ENCODE results near the gene SBF2.
"Not testable (repeated sequence)": the region's sequence is repeated elsewhere in the genome, so short reads cannot be mapped to it uniquely, and the experiment has no call there.

Gene SBF2

DNA sequence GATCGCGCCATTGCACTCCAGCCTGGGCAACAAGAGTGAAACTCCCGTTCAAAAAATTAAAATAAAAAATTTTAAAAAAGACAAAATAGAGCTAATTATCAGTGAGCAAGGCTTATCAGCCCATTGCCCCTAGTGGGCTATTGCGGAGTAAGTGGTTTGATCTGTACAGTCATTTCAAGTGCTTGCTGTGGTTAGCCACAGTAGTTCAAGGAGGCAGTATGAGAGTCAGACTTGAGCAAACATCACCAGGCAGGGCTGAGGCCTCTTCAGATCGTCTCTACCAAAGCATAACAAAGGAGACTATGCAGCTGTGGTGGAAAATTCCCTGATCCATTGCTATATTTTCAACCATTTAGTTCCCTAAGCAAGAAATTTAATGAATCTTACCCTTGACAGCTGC is 4.3 kb upstream of the SBF2 start:
- DNase-seq = peak; percentile 57

GRCh38 chr11:10295064-10295901 is 1.3 kb upstream of the SBF2 start:
- no peak for DNase-seq

DNA sequence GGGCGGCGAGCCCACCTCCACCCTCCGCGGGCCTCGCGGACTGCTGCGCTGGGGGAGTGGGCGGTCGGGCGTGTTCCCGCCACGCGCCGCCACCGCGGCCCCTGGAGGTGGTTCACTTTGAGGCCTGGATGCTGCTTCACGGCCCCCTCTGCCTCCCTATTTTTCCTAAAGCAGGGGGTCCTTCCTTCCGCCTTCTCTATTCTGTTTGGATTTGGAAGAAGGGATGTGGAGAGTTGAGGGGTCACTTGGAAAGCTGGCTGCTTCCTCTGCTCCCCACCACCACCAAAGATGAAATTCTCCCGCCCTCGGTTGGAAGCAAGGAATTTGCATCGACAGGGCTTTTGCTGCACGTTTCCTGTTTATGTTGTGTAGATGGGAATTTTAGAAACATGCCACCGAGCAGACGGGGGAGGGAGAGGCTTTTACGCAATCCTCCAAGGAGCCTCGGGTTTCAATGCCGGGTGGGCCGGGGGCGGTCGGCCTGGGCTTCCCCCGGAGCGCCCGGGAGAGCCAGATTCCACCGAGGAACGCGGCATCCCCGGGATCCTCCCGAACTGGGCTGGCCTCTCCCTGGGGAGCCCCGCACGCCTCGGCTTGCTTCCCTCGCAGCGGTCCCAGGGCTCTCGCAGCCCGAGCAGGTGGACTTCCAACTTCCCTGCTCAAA is 403 bp upstream of the SBF2 start:
- no peak for DNase-seq

- DNase-seq = no peak
These were observed 2.0 kb downstream of the SBF2 start for GRCh38 chr11:10291801-10292638.

DNA sequence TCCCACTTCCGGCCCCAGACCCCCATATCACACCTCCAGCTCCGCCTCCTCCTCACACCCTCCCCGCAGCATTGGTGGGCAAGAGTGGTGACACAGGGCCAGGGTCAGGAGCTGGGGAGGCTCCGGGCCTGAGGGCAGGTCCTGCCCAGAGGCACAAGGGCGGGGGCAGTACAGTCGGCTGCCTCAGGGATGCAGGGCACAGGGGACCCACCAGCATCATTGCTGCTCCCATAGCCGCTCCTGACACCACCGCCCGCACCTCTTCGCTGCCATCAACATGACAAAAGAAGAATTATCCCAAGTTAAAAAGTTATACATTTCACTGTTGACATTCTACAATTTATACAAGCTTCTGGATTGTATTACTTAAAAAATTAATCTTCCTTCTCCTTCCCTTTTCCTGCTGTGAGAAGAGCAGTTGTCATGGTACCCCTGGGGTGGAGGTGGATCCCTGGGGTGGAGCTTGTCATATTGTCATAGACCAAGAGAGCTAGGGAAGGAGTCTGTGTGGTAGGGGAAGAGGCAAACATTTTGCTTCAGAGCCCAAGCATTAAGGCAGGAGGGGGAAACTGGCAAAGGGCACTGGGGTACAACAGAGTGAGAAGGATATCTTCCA is 4.1 kb downstream of the SBF2 start:
- DNase-seq = no peak

- no peak for DNase-seq
These were observed 4.9 kb downstream of the SBF2 start for GRCh38 chr11:10288881-10289764.

- no peak for DNase-seq
These were observed 6.0 kb downstream of the SBF2 start for GRCh38 chr11:10287766-10288715.

DNA sequence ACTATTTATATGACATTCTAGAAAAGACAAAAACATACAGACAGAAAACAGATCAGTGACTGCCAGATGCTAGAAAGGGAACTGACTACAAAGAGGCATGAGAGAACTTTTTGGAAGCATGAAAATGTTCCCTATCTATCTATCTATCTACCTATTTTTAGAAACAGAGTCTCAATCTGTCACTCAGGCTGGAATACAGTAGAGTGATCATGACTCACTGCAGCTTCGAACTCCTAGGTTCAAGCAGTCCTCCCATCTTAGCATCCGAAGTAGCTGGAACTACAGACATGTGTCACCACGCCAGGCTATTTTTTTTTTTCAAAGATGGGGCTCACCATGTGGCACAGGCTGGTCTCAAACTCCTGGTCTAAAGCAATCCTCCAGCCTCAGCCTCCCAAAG is 6.9 kb downstream of the SBF2 start:
- no peak for DNase-seq

- no peak for DNase-seq
These were observed 8.7 kb downstream of the SBF2 start for GRCh38 chr11:10285148-10285802.

DNA sequence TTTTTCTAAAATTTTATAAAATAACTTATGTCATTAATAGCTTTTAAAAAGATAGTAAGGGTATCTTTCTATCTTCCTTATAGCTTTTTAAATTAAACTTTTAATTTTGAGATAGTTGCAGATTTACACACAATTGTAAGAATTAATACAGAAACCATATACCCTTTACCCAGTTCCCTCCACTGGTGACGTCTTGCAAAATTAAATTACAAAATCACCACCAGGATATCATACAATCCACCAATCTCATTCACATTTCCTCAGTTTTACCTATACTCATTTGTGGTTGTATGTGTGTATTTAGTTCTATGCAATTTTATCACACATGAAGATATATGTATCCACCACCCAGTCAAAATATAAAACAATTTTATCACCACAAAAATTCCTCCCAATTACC is 10.0 kb downstream of the SBF2 start:
- no peak for DNase-seq

- no peak for DNase-seq
These were observed 11.9 kb downstream of the SBF2 start for GRCh38 chr11:10282117-10282516.

- DNase-seq = no peak
These were observed 18.3 kb downstream of the SBF2 start for GRCh38 chr11:10275714-10276113.

DNA sequence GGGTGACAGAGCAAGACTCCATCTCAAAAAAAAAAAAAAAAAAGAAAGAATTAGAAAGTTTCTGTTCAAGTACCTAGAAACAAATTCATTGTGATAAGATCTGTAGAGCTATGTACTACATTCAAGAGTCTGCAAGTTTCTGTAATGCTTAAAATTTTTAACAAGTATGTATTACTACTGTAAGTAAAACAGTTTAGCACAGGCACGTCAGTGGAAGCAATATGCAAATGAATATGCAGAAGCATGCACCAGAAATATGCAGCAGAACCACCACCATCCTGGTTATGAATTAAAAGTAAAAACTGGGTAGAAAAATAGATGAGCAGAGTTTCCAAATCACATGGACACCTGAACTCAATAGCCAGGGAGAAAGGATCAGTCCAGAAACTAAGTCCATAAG is 19.3 kb downstream of the SBF2 start:
- no peak for DNase-seq

DNA sequence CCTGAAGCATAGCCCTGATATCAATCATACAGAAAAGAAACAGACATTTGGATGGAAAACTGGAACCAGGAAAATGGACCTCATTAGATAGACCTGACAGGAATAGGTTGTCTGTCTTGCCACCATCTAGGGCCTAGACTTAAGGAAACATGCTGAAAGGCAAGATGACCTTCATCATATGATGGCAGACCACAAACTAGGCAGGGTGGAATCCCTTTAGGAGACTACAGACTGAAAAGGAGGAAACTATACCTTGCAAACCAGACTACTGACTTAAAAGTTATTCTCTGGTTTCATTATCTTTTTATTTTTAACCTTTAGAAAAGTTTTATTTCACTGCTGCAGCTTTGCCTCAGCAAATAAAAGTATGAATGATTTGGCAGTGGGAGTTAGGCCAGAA is 20.3 kb downstream of the SBF2 start:
- no peak for DNase-seq

DNA sequence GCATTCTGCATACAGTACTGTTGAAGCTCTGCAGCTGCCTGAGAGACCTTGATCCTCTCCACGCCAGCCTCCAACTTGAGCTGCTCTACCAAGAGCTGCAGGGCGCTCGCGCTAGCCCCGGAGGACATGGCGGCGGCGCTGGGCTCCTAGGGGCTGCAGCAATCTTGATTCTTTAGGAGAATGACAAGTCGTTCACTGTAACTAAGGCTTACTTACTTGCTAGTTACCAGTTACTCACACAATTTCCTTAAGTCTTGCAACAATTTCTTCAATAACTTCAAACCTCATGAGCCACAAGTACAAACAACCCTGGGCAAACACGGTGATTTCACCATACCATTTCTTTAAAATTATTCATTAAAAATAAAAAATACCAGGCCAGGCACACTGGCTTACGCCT is 21.9 kb downstream of the SBF2 start:
- DNase-seq = no peak

DNA sequence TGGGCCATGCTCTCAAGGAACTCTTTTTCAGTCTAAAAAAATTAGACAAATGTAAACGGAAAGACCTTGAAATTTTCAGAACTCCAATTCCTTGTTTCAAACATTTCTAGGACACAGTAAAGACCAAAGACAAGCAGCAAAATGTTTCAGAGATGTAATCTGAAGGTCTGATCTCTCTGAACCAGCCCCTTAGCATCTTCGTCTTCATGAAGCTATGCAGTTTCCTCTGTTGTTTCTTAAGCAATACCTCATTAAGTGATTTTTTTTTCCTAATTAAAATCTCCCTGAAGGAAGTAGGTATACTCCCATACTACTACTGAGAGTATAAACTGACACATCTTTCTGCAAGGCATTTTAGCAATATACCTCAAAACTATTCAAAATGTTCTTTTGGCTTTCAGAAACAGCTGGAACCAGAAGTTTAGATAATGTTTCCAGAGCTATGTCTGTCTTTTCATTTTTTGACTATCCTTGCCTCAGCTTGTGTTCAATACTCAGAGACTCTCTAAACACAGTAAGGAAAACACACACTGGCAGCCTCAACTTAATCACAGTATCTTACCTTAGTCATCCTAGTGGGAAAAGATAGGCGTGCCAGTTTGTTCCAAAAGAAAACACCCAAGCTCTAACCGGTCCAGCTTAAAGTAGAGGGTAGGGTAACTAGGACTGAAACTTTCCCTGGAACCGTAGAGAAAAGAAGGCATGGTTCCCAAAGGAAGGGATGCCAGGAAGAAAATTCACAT is 25.1 kb downstream of the SBF2 start:
- no peak for DNase-seq

DNA sequence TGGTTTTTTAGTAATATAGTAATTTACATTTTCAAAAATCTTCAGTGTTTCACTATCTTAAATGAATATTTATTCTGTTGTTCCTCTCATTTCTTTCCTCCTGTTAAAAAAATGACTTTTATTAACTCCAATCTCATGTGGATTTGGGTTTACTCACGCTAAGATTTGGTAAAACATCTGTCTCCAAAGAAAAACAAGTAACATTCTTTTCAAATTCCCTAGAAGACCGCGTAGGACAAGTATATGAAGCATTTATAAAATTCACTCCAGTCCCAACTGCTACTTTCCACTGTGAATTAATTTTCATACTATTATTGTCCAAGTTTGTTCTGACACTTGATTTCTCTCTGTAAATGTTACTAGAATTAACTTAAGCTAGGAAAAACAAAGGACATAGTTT is 26.2 kb downstream of the SBF2 start:
- DNase-seq = no peak

GRCh38 chr11:10265936-10266335 is 28.1 kb downstream of the SBF2 start:
- DNase-seq = no peak

DNA sequence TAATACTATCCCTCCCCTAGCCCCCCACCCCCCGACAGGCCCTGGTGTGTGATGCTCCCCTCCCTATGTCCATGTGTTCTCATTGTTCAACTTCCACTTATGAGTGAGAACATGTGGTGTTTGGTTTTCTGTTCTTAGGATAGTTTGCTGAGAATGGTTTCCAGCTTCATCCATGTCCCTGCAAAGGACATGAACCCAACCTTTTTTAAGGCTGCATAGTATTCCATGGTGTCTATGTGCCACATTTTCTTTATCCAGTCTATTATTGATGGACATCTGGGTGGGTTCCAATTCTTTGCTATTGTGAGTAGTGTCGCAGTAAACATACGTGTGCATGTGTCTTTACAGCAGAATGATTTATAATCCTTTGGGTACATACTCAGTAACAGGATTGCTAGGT is 29.3 kb downstream of the SBF2 start:
- DNase-seq = not testable (repeated sequence)

GRCh38 chr11:10263929-10264328 is 30.1 kb downstream of the SBF2 start:
- no peak for DNase-seq
